Measurements from ENCODE around the gene CHMP1B.

GRCh38 chr18:11808001-11808855, 43.0 kb upstream of the CHMP1B start:
- TF ChIP-seq CTCF (IDR thresholded peaks at IDR 0.05) (no peak), ZFX (IDR thresholded peaks at IDR 0.05; ENCODE audit: borderline replicate concordance) (no peak)
